ENCODE data around the gene CUZD1. TPM values are rescaled to one million over a fixed set of nuclear protein-coding genes. Genes with fewer than 3 reads are reported as not detected.

CUZD1 gene
- total and polyA plus RNA-seq, 2 donors (not counting 1 experiment from before 2014, with no cell fraction given), result 0.50 to 0.53 TPM

GRCh38 chr10:122856902-122857301, 11.2 kb upstream of the CUZD1 start:
- Histone ChIP-seq H3K27me3 (ENCODE audit: control insufficient read depth, insufficient read depth, low read length) (no peaks in the 10 kb centered on the region), H3K79me2 (ENCODE audit: control insufficient read depth, insufficient read depth, low read length) (peaks cover 25% of the 10 kb centered on the region), H3K9ac (ENCODE audit: insufficient read depth, low read length) (no peak overlapping the region), H4K20me1 (ENCODE audit: control insufficient read depth, extremely low read depth, insufficient read depth, low read length) (no peaks in the 10 kb centered on the region), H3K27ac (ENCODE audit: insufficient read depth, low read length) (no peak overlapping the region), H3K9me3 (ENCODE audit: control insufficient read depth, insufficient read depth, low read depth, low read length) (no peaks in the 10 kb centered on the region), H3K4me2 (ENCODE audit: extremely low read depth, insufficient read depth, low read length) (peak overlapping the region; percentile 3), H3K4me1 (ENCODE audit: control insufficient read depth, extremely low read depth, insufficient read depth, low read length) (peaks cover 35% of the 10 kb centered on the region), H2AFZ (ENCODE audit: low read length) (no peak overlapping the region), H3K36me3 (ENCODE audit: control insufficient read depth, insufficient read depth, low read length) (no peaks in the 10 kb centered on the region), H3K4me3 (replicated peaks in 1 of 4; ENCODE audit: control extremely low read depth in 1 of 4, insufficient read depth in 1 of 4, low read depth in 3 of 4, low read length in 4 of 4) (no peak overlapping the region)
- TF ChIP-seq CTCF (conservative IDR thresholded peaks at IDR 0.05 in 1 of 2, IDR thresholded peaks at IDR 0.05 in 1 of 2; ENCODE audit: low read depth in 1 of 2, low read length in 2 of 2), result no peak
- TF ChIP-seq EZH2 (IDR thresholded peaks at IDR 0.05; ENCODE audit: low read length, missing control alignments), result no peak
- peak in 1 of 2 donors; percentile 6 for DNase-seq (ENCODE audit: low read depth in 2 of 2)

- no peaks in the 10 kb centered on the region for H3K9me3 ChIP-seq (ENCODE audit: control insufficient read depth, insufficient read depth, low read depth, low read length)
- H2AFZ ChIP-seq (ENCODE audit: low read length), result no peak overlapping the region
- H3K9ac ChIP-seq (ENCODE audit: insufficient read depth, low read length), result no peak overlapping the region
- no peak overlapping the region for H3K4me3 ChIP-seq (replicated peaks in 1 of 4; ENCODE audit: control extremely low read depth in 1 of 4, insufficient read depth in 1 of 4, low read depth in 3 of 4, low read length in 4 of 4)
- no peaks in the 10 kb centered on the region for H3K27me3 ChIP-seq (ENCODE audit: control insufficient read depth, insufficient read depth, low read length)
- peaks cover 25% of the 10 kb centered on the region for H3K79me2 ChIP-seq (ENCODE audit: control insufficient read depth, insufficient read depth, low read length)
- TF ChIP-seq EZH2 (IDR thresholded peaks at IDR 0.05; ENCODE audit: low read length, missing control alignments), result no peak
- no peak for TF ChIP-seq CTCF (conservative IDR thresholded peaks at IDR 0.05 in 1 of 2, IDR thresholded peaks at IDR 0.05 in 1 of 2; ENCODE audit: low read depth in 1 of 2, low read length in 2 of 2)
- H3K4me1 ChIP-seq (ENCODE audit: control insufficient read depth, extremely low read depth, insufficient read depth, low read length), result peaks cover 32% of the 10 kb centered on the region
- H3K36me3 ChIP-seq (ENCODE audit: control insufficient read depth, insufficient read depth, low read length), result no peaks in the 10 kb centered on the region
- H3K27ac ChIP-seq (ENCODE audit: insufficient read depth, low read length), result no peak overlapping the region
- H4K20me1 ChIP-seq (ENCODE audit: control insufficient read depth, extremely low read depth, insufficient read depth, low read length), result no peaks in the 10 kb centered on the region
- DNase-seq (ENCODE audit: low read depth in 2 of 2), result peak in 1 of 2 donors; percentile 47
- H3K4me2 ChIP-seq (ENCODE audit: extremely low read depth, insufficient read depth, low read length), result no peak overlapping the region
These were observed 10.1 kb upstream of the CUZD1 start for GRCh38 chr10:122855745-122856144.

- Histone ChIP-seq H3K27ac (ENCODE audit: insufficient read depth, low read length) (peak overlapping the region; percentile 75), H3K4me1 (ENCODE audit: control insufficient read depth, extremely low read depth, insufficient read depth, low read length) (peaks cover 38% of the 10 kb centered on the region), H3K9ac (ENCODE audit: insufficient read depth, low read length) (peak overlapping the region; percentile 9), H3K4me3 (replicated peaks in 1 of 4; ENCODE audit: control extremely low read depth in 1 of 4, insufficient read depth in 1 of 4, low read depth in 3 of 4, low read length in 4 of 4) (no peak overlapping the region), H3K9me3 (ENCODE audit: control insufficient read depth, insufficient read depth, low read depth, low read length) (no peaks in the 10 kb centered on the region), H3K36me3 (ENCODE audit: control insufficient read depth, insufficient read depth, low read length) (no peaks in the 10 kb centered on the region), H3K27me3 (ENCODE audit: control insufficient read depth, insufficient read depth, low read length) (no peaks in the 10 kb centered on the region), H3K4me2 (ENCODE audit: extremely low read depth, insufficient read depth, low read length) (peak overlapping the region; percentile 81), H3K79me2 (ENCODE audit: control insufficient read depth, insufficient read depth, low read length) (peaks cover 25% of the 10 kb centered on the region), H2AFZ (ENCODE audit: low read length) (no peak overlapping the region), H4K20me1 (ENCODE audit: control insufficient read depth, extremely low read depth, insufficient read depth, low read length) (no peaks in the 10 kb centered on the region)
- TF ChIP-seq CTCF (conservative IDR thresholded peaks at IDR 0.05 in 1 of 2, IDR thresholded peaks at IDR 0.05 in 1 of 2; ENCODE audit: low read depth in 1 of 2, low read length in 2 of 2) (no peak), EZH2 (IDR thresholded peaks at IDR 0.05; ENCODE audit: low read length, missing control alignments) (no peak)
- peak; percentile 73 to 89 for DNase-seq (ENCODE audit: low read depth in 2 of 2)
These were observed 9.0 kb upstream of the CUZD1 start for GRCh38 chr10:122854648-122855047.

Data from fibroblast of lung (primary cell).